Aorta (tissue), 5 donors: ENCODE results near the gene ZNF716. TPM values are rescaled to one million over a fixed set of nuclear protein-coding genes. Genes with fewer than 3 reads are reported as not detected.

Source experiments
- ATAC-seq: fragments of 200-7000 bp; cut with Tn5 transposase; one replicate; pipeline ENCODE4 v1.9.1; 2022; ENCODE audit warnings: moderate library complexity; ENCODE audit not compliant: low FRiP score
- DNase-seq, 2 donors: peaks; one replicate each; pipeline ENCODE4 v3.0.0-alpha.2; 2020
- H3K27ac ChIP-seq, 2 donors: one replicate each; pipeline ENCODE4 v1.5.1; 2013; ENCODE audit warnings: low read length in 2 of 2, mild to moderate bottlenecking in 2 of 2, moderate library complexity in 2 of 2, control low read depth in 1 of 2, inconsistent platforms in 1 of 2, low read depth in 1 of 2
- H3K27me3 ChIP-seq, 2 donors: one replicate each; pipeline ENCODE4 v1.6.1; 2013; ENCODE audit warnings: control low read depth in 1 of 2, low read length in 1 of 2, mild to moderate bottlenecking in 1 of 2, moderate library complexity in 1 of 2; ENCODE audit not compliant: insufficient read depth in 2 of 2, control insufficient read depth in 1 of 2
- H3K36me3 ChIP-seq, 2 donors: one replicate each; pipeline ENCODE4 v1.6.1; 2013; ENCODE audit warnings: control low read depth in 1 of 2, low read length in 1 of 2, mild to moderate bottlenecking in 1 of 2; ENCODE audit not compliant: insufficient read depth in 2 of 2, control insufficient read depth in 1 of 2
- H3K4me1 ChIP-seq, 2 donors: one replicate each; pipeline ENCODE4 v1.6.1; 2013; ENCODE audit warnings: low read length in 2 of 2, control low read depth in 1 of 2, mild to moderate bottlenecking in 1 of 2, moderate library complexity in 1 of 2; ENCODE audit not compliant: insufficient read depth in 2 of 2, control insufficient read depth in 1 of 2
- H3K4me3 ChIP-seq, 2 donors: one replicate each; pipeline ENCODE4 v1.5.1; 2013; ENCODE audit warnings: low read length in 2 of 2, control low read depth in 1 of 2, mild to moderate bottlenecking in 1 of 2
- H3K9me3 ChIP-seq: one replicate; pipeline ENCODE4 v1.6.1; 2013; ENCODE audit warnings: mild to moderate bottlenecking, low read length; ENCODE audit not compliant: control insufficient read depth
- WGBS, 2 donors: extraction: QIAGEN DNeasy Blood & Tissue Kit; methylation state at CpG; one replicate each; pipeline ENCODE4 v1.1.7; 2013; 5-methylcytosine and 5-hydroxymethylcytosine counted together
- intact Hi-C, 2 donors: fragments of 100-400 bp; cut with DNase I; formaldehyde crosslinking; loops; one replicate each; pipeline versions ENCODE4 v1.14.2 to v1.15.0; 2022
- microRNA-seq, 2 donors: library from miRNA; unstranded; fragments of <30 nt; microRNA quantifications; one replicate each; pipeline ENCODE4 v1.2.0, GENCODE V29; 2020
- polyA plus RNA-seq, 2 donors: library from polyadenylated mRNA; stranded (reverse); fragments of 200-250 nt; gene quantifications; one replicate each; pipeline ENCODE4 v1.2.3, GENCODE V29; 2013
- total RNA-seq, 2 donors: library from RNA; stranded (reverse); fragmentation: NEBNext Ultra II Directional; extraction: Animal tissue kit (Norgen Biotek cat#: 25700); gene quantifications; one replicate each; pipeline ENCODE4 v1.2.1, GENCODE V29; 2021
- donor health status: healthy with polysubstance abuse.
- donor health status: Bipolar disorder and iron deficiency.
- donor health status: DM: no; HTN: no; CAD: no.
- donor health status: DM: no; HTN: no; CAD: no.
- donor health status: DM: yes; HTN: yes; CAD: no.

The ZNF716 gene
- total and polyA plus RNA-seq, 4 donors: not detected

- 40 to 73% methylated on average over 1 of the region's 1 CpG for WGBS, 2 donors
- intact Hi-C loops: no loop called here
- Histone ChIP-seq H3K27ac (no peak overlapping the region), H3K4me3 (no peak overlapping the region), H3K27me3 (no peaks in the 10 kb centered on the region), H3K36me3 (no peaks in the 10 kb centered on the region), H3K4me1 (no peaks in the 10 kb centered on the region), H3K9me3 (no peaks in the 10 kb centered on the region)
- ATAC-seq (no peak), DNase-seq (no peak)
Measured at GRCh38 chr7:57505176-57505575, 55.2 kb downstream of the ZNF716 start.

Small RNA genes lying within 50 kb of the gene (microRNA-seq; reads per million reads assigned to microRNA genes)
- gene MIR3147: 0 reads per million in 2 donors
